HepG2 (cell line): ENCODE data around the gene SLC2A5. TPM values are rescaled to one million over a fixed set of nuclear protein-coding genes. Genes with fewer than 3 reads are reported as not detected.

Source experiments
- ATAC-seq: fragments of 200-7000 bp; cut with Tn5 transposase; 3 replicates; pipeline ENCODE4 v1.9.1; 2020; ENCODE audit warnings: mild to moderate bottlenecking, moderate library complexity
- BruUV-seq: library from RNA; stranded (reverse); fragments of 400-500 nt; replicated peaks from 2 replicates; lab custom pipeline; 2021; lab: Mats Ljungman, UMichigan
- CTCF ChIA-PET: fragments of 300-600 bp; formaldehyde crosslinking; extraction: SDS; loops from one replicate; lab custom pipeline; 2021; ENCODE audit warnings: low total read pairs, inconsistent platforms, low intra/inter-chr PET ratio; lab: Yijun Ruan, JAX
- POLR2A ChIA-PET: fragments of 350-600 bp; sonication (Branson Sonifier 250); formaldehyde crosslinking; loops from one replicate; lab custom pipeline; 2020; ENCODE audit warnings: antibody characterized with exemption, inconsistent platforms; lab: Yijun Ruan, JAX
- DNase-seq: peaks from one replicate; pipeline ENCODE4 v3.0.0-alpha.2; 2015; ENCODE audit warnings: low spot score
- FAIRE-seq: peaks from 3 replicates; lab custom pipeline; 2011; peaks lifted over from hg19 to GRCh38; lab: Jason Lieb, UNC
- H2AFZ ChIP-seq: one replicate; pipeline ENCODE4 v1.6.1; 2011; ENCODE audit warnings: low read length, inconsistent platforms
- H3K27ac ChIP-seq: fragments of 300-600 bp; 3 replicates; pipeline ENCODE4 v1.8.0; 2011; ENCODE audit warnings: mixed run types, mild to moderate bottlenecking, mixed read lengths, low read length, inconsistent platforms; ENCODE audit not compliant: insufficient read depth; ENCODE audit errors: extremely low read length
- H3K27me3 ChIP-seq, 2 experiments: fragments of 200-600 bp in 1 of 2; 2 replicates in 1 of 2; 3 replicates in 1 of 2; pipeline versions ENCODE4 v1.6.0 to v1.8.0; 2011; ENCODE audit warnings: low read length in 2 of 2, mild to moderate bottlenecking in 2 of 2, moderate library complexity in 2 of 2, inconsistent platforms in 1 of 2; ENCODE audit not compliant: insufficient read depth in 2 of 2, control insufficient read depth in 1 of 2
- H3K36me3 ChIP-seq, 2 experiments: fragments of 200-600 bp in 1 of 2; replicated peaks in 1 of 2; 2 replicates in 1 of 2; 3 replicates in 1 of 2; pipeline versions ENCODE4 v1.5.1 to v1.8.0; 2011; ENCODE audit warnings: low read length in 2 of 2, inconsistent platforms in 1 of 2; ENCODE audit not compliant: insufficient read depth in 2 of 2, control insufficient read depth in 1 of 2
- H3K4me1 ChIP-seq: 2 replicates; pipeline ENCODE4 v1.5.1; 2012; ENCODE audit warnings: low read length, inconsistent platforms; ENCODE audit not compliant: insufficient read depth
- H3K4me2 ChIP-seq: 2 replicates; pipeline ENCODE4 v1.6.0; 2011; ENCODE audit warnings: low read depth, low read length, inconsistent platforms
- H3K4me3 ChIP-seq, 3 experiments: fragments of 200-600 bp in 1 of 3; sonication (generic), shearing (Covaris generic) in 1 of 3; replicated peaks in 1 of 3; 2 replicates each; pipeline ENCODE4 v1.5.1; 2011 to 2016; ENCODE audit warnings: low read length in 3 of 3, inconsistent platforms in 2 of 3, low read depth in 2 of 3, mild to moderate bottlenecking in 2 of 3, control low read depth in 1 of 3, mixed read lengths in 1 of 3; ENCODE audit not compliant: insufficient read depth in 1 of 3
- H3K79me2 ChIP-seq: one replicate; pipeline ENCODE4 v1.6.1; 2011; ENCODE audit warnings: low read length, inconsistent platforms; ENCODE audit not compliant: insufficient read depth
- H3K9ac ChIP-seq: 2 replicates; pipeline ENCODE4 v1.6.0; 2011; ENCODE audit warnings: mild to moderate bottlenecking, low read depth, low read length, inconsistent platforms; ENCODE audit not compliant: insufficient read depth
- H3K9me3 ChIP-seq: 2 replicates; pipeline ENCODE4 v1.5.1; 2012; ENCODE audit warnings: mild to moderate bottlenecking, low read length
- H4K20me1 ChIP-seq: 2 replicates; pipeline ENCODE4 v1.6.0; 2011; ENCODE audit warnings: inconsistent platforms, mild to moderate bottlenecking, low read length, moderate library complexity; ENCODE audit not compliant: insufficient read depth
- ATF1 ChIP-seq: IDR thresholded peaks from 2 replicates; pipeline ENCODE4 v1.6.1; 2016; ENCODE audit warnings: mild to moderate bottlenecking, control low read depth
- MED1 ChIP-seq: sonication (generic); formaldehyde crosslinking; IDR thresholded peaks from 2 replicates; pipeline ENCODE4 v1.4.0; 2020; ENCODE audit warnings: missing genetic modification reagents
- PHB2 ChIP-seq: fragments of 450-650 bp; IDR thresholded peaks from 2 replicates; pipeline ENCODE4 v1.6.1; 2018; ENCODE audit not compliant: partially characterized antibody
- SOX6 ChIP-seq, 2 experiments: fragments of 450-650 bp in 1 of 2; sonication (generic) in 1 of 2; formaldehyde crosslinking in 1 of 2; IDR thresholded peaks; 2 replicates each; pipeline versions ENCODE4 v1.4.0 to v1.6.1; 2017 to 2020; ENCODE audit warnings: antibody characterized with exemption in 1 of 2, mild to moderate bottlenecking in 1 of 2, missing genetic modification reagents in 1 of 2
- ZBTB40 ChIP-seq, 2 experiments: fragments of 450-650 bp in 1 of 2; sonication (generic) in 1 of 2; formaldehyde crosslinking in 1 of 2; IDR thresholded peaks; 2 replicates each; pipeline versions ENCODE4 v1.6.1 to v1.8.0; 2016 to 2022; ENCODE audit warnings: antibody characterized with exemption in 1 of 2, mild to moderate bottlenecking in 1 of 2, missing genetic modification reagents in 1 of 2
- WGBS: methylation state at CpG from one replicate; pipeline ENCODE4 v1.1.6; 2017; ENCODE audit warnings: low lambda C conversion rate; 5-methylcytosine and 5-hydroxymethylcytosine counted together
- in situ Hi-C: cut with HindIII; loops from 2 replicates; pipeline ENCODE4 v1.10.0; 2017; ENCODE audit warnings: low pct_unique_long_range_greater_than_20kb; ENCODE audit not compliant: extremely low pct_ligation_motif_present
- intact Hi-C: fragments of 100-400 bp; cut with micrococcal nuclease; formaldehyde crosslinking; loops from one replicate; pipeline ENCODE4 v1.10.0; 2022; ENCODE audit not compliant: unreplicated experiment
- polyA plus RNA-seq, 8 experiments: library from polyadenylated mRNA; depleted of rRNA in 3 of 8; stranded (reverse) in 7 of 8; unstranded in 1 of 8; fragments of >200 nt; fragmentation: Illumina TruSeq in 4 of 8; extraction: Trizol in 4 of 8; gene quantifications; 2 replicates each; pipeline versions ENCODE4 v1.2.1 to v1.2.3, GENCODE V29; 2011 to 2016; ENCODE audit warnings: low read depth in 4 of 8, missing spikeins in 1 of 8, mixed read lengths in 1 of 8; ENCODE audit not compliant: insufficient read depth in 1 of 8
- total RNA-seq, 5 experiments: library from RNA; depleted of rRNA; stranded (reverse); fragments of >200 nt; fragmentation: Illumina TruSeq; extraction: Trizol; gene quantifications; 2 replicates each; pipeline ENCODE4 v1.2.3, GENCODE V29; 2016; ENCODE audit warnings: low read depth in 1 of 5

SLC2A5 gene
- total and polyA plus RNA-seq, 2 of the 13 experiments (the other 11 are each of a cell fraction or from before 2014, with no cell fraction given): 0.04 to 0.54 TPM

GRCh38 chr1:9115351-9116205 lies 46.1 kb upstream of the SLC2A5 start:
- CTCF ChIA-PET: no interaction called here
- H3K36me3 ChIP-seq: peaks cover 6 to 19% of the 10 kb centered on the region in 2 experiments; a peak in 3 of 5 replicates
- FAIRE-seq (no peak), DNase-seq (no peak), ATAC-seq (no peak)
- POLR2A ChIA-PET: no interaction called here
- no TSS peak for BruUV-seq
- H3K4me2 ChIP-seq: no peak overlapping the region
- H3K4me3 ChIP-seq: no peak overlapping the region
- H3K9me3 ChIP-seq: no peaks in the 10 kb centered on the region
- TF ChIP-seq SOX6 (IDR thresholded peaks at IDR 0.05) (no peak), SOX6 (CRISPR knock-in tag; IDR thresholded peaks at IDR 0.05) (no peak), PHB2 (no peak), ATF1 (CRISPR knock-in tag) (no peak), ZBTB40 (IDR thresholded peaks at IDR 0.05) (peak; percentile 93), ZBTB40 (CRISPR knock-in tag; IDR thresholded peaks at IDR 0.05) (peak; percentile 98), MED1 (CRISPR knock-in tag) (no peak)
- H3K79me2 ChIP-seq: peaks cover 8% of the 10 kb centered on the region
- in situ Hi-C loops (no loop called here), intact Hi-C loops (no loop called here)
- H3K27ac ChIP-seq: peak overlapping the region; percentile 43
- H4K20me1 ChIP-seq: no peaks in the 10 kb centered on the region
- H3K27me3 ChIP-seq: no peaks in the 10 kb centered on the region
- H3K9ac ChIP-seq: no peak overlapping the region
- no peak overlapping the region for H2AFZ ChIP-seq
- peaks cover 71% of the 10 kb centered on the region for H3K4me1 ChIP-seq
- WGBS: 95% methylated on average over 5 of the region's 5 CpGs
